Neural cell (in vitro differentiated cells): Measurements from ENCODE around the gene THRSP. TPM values are rescaled to one million over a fixed set of nuclear protein-coding genes. Genes with fewer than 3 reads are reported as not detected.

Experiments
- H2AFZ ChIP-seq: fragments of 200-600, 300-800 bp; sonication (generic), shearing (Covaris generic); 2 replicates; pipeline ENCODE4 v1.6.0; 2014; ENCODE audit warnings: low read depth, mild to moderate bottlenecking, antibody characterized with exemption, low read length, moderate library complexity
- H3F3A ChIP-seq: fragments of 200-600 bp; shearing (Covaris generic); 2 replicates; pipeline ENCODE4 v1.6.1; 2016; ENCODE audit warnings: mild to moderate bottlenecking, moderate library complexity, mixed read lengths, antibody characterized with exemption, low read length; ENCODE audit not compliant: insufficient read depth, poor library complexity, severe bottlenecking
- H3K27ac ChIP-seq: fragments of 200-600, 300-800 bp; sonication (generic), shearing (Covaris generic); 2 replicates; pipeline ENCODE4 v1.5.1; 2014; ENCODE audit warnings: mild to moderate bottlenecking, low read length, moderate library complexity
- H3K27me3 ChIP-seq: fragments of 300-800, 200-600 bp; sonication (generic), shearing (Covaris generic); 2 replicates; pipeline ENCODE4 v1.6.0; 2014; ENCODE audit warnings: mild to moderate bottlenecking, low read depth, low read length, moderate library complexity; ENCODE audit not compliant: insufficient read depth
- H3K36me3 ChIP-seq: fragments of 300-800, 200-600 bp; sonication (generic), shearing (Covaris generic); 2 replicates; pipeline ENCODE4 v1.5.1; 2014; ENCODE audit warnings: mild to moderate bottlenecking, antibody characterized with exemption, low read length, moderate library complexity; ENCODE audit not compliant: insufficient read depth
- H3K4me2 ChIP-seq: fragments of 300-800, 200-600 bp; sonication (generic), shearing (Covaris generic); 2 replicates; pipeline ENCODE4 v1.6.0; 2014; ENCODE audit warnings: mild to moderate bottlenecking, low read length
- H3K4me3 ChIP-seq: fragments of 300-800, 200-600 bp; sonication (generic), shearing (Covaris generic); 2 replicates; pipeline ENCODE4 v1.5.1; 2014; ENCODE audit warnings: mild to moderate bottlenecking, low read length, moderate library complexity
- H3K79me2 ChIP-seq: fragments of 200-600 bp; shearing (Covaris generic); replicated peaks from 2 replicates; pipeline ENCODE4 v1.6.0; 2014; ENCODE audit warnings: mild to moderate bottlenecking, low read length, moderate library complexity; ENCODE audit not compliant: insufficient read depth
- H3K9ac ChIP-seq: fragments of 300-800, 200-600 bp; sonication (generic), shearing (Covaris generic); 2 replicates; pipeline ENCODE4 v1.6.1; 2016; ENCODE audit warnings: mild to moderate bottlenecking, low read length, mixed read lengths
- H3K9me2 ChIP-seq: fragments of 200-600 bp; shearing (Covaris generic); 2 replicates; pipeline ENCODE4 v1.6.1; 2016; ENCODE audit warnings: mild to moderate bottlenecking, low read length, mixed read lengths; ENCODE audit not compliant: insufficient read depth
- H3K9me3 ChIP-seq: fragments of 200-600, 300-800 bp; sonication (generic), shearing (Covaris generic); 2 replicates; pipeline ENCODE4 v1.6.1; 2016; ENCODE audit warnings: mild to moderate bottlenecking, mixed run types, low read length, moderate library complexity, mixed read lengths
- H4K20me1 ChIP-seq: fragments of 200-600 bp; shearing (Covaris generic); 2 replicates; pipeline ENCODE4 v1.6.1; 2016; ENCODE audit warnings: mild to moderate bottlenecking, mixed run types; ENCODE audit not compliant: insufficient read depth
- CTCF ChIP-seq: fragments of 450-650 bp; IDR thresholded peaks from 2 replicates; pipeline ENCODE4 v1.5.1; 2014; ENCODE audit warnings: antibody characterized with exemption, mild to moderate bottlenecking, moderate library complexity; ENCODE audit not compliant: poor library complexity, severe bottlenecking
- EP300 ChIP-seq: fragments of 450-650 bp; conservative IDR thresholded peaks from 2 replicates; pipeline ENCODE4 v1.6.1; 2014; ENCODE audit warnings: antibody characterized with exemption, mild to moderate bottlenecking, moderate library complexity; ENCODE audit not compliant: poor library complexity, severe bottlenecking
- EZH2 ChIP-seq: fragments of 200-600, 300-800 bp; shearing (Covaris generic), sonication (generic); IDR thresholded peaks from 2 replicates; pipeline ENCODE4 v1.6.1; 2014; ENCODE audit warnings: antibody characterized with exemption, low read length, borderline replicate concordance, mild to moderate bottlenecking; ENCODE audit not compliant: insufficient read depth, poor library complexity, severe bottlenecking
- MXI1 ChIP-seq: fragments of 450-650 bp; conservative IDR thresholded peaks from 2 replicates; pipeline ENCODE4 v1.6.1; 2014; ENCODE audit warnings: antibody characterized with exemption, mild to moderate bottlenecking; ENCODE audit not compliant: poor library complexity, severe bottlenecking
- POLR2AphosphoS5 ChIP-seq: IDR thresholded peaks from 2 replicates; pipeline ENCODE4 v1.6.1; 2012
- RAD21 ChIP-seq: fragments of 450-650 bp; conservative IDR thresholded peaks from 2 replicates; pipeline ENCODE4 v1.6.1; 2014; ENCODE audit warnings: antibody characterized with exemption, mild to moderate bottlenecking, moderate library complexity
- REST ChIP-seq: IDR thresholded peaks from 2 replicates; pipeline ENCODE4 v1.6.1; 2012; ENCODE audit warnings: borderline replicate concordance
- SMC3 ChIP-seq: fragments of 450-650 bp; conservative IDR thresholded peaks from 2 replicates; pipeline ENCODE4 v1.6.1; 2014; ENCODE audit warnings: antibody characterized with exemption, mild to moderate bottlenecking, moderate library complexity; ENCODE audit not compliant: poor library complexity
- TAF1 ChIP-seq: IDR thresholded peaks from 2 replicates; pipeline ENCODE4 v1.6.1; 2012; ENCODE audit warnings: low read depth
- polyA plus RNA-seq: library from polyadenylated mRNA; depleted of rRNA; stranded (reverse); fragments of >200 nt; gene quantifications from 2 replicates; pipeline ENCODE4 v1.2.3, GENCODE V29; 2014

The THRSP gene
- polyA plus RNA-seq, 1 donor from 2014 or later: not detected

DNA sequence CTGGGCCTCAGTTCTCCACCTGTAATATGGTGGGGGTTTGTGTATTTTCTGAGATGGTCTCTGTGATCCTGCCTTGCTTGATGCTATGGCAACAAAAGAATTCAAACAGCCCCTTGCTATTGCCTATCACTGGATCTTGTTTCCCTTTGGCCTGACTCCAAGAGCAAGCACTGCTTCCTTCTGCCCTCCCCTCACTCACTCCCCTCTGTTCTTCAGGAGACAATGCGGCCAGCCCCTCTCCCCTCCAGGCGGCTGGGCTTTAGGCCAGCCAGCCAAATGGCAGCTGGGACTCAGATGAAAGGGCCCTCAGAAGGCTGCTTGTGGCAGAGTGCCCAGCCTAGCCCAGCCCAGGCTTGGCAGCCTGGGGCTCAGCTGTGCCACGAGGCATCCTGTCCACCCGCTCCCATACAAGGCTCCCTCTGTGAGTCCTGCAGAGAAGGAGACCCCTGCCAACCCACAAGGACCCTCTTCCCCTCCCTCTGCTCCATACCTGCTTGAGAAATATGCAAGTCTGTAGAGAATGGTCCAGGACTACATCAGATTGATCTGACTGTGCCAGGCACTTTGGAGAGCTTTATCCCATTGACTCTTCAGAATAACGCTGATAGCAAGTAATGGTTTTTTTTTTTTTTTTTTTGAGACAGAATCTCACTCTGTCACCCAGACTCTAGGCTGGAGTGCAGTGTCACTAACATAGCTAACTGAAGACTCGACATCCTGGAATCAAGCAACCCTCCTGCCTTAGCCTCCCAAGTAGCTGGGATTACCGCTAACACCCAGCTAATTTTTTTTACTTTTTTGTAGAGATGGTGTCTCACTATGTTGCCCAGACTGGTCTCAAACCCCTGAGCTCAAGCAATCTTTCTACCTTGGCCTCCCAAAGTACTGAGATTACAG is 33.0 kb upstream of the THRSP start:
- Histone ChIP-seq H3K9me2 (no peaks in the 10 kb centered on the region), H2AFZ (no peak overlapping the region), H3F3A (no peaks in the 10 kb centered on the region), H3K4me3 (no peak overlapping the region), H4K20me1 (no peaks in the 10 kb centered on the region), H3K4me2 (no peak overlapping the region), H3K9me3 (no peaks in the 10 kb centered on the region), H3K9ac (no peak overlapping the region), H3K79me2 (no peaks in the 10 kb centered on the region), H3K27ac (no peak overlapping the region), H3K27me3 (no peaks in the 10 kb centered on the region), H3K36me3 (no peaks in the 10 kb centered on the region)
- TF ChIP-seq MXI1: no peak
- no peak for TF ChIP-seq REST
- TF ChIP-seq CTCF: no peak
- TF ChIP-seq RAD21: no peak
- no peak for TF ChIP-seq EZH2
- TF ChIP-seq POLR2AphosphoS5: no peak
- no peak for TF ChIP-seq EP300
- TF ChIP-seq SMC3: no peak
- no peak for TF ChIP-seq TAF1

DNA sequence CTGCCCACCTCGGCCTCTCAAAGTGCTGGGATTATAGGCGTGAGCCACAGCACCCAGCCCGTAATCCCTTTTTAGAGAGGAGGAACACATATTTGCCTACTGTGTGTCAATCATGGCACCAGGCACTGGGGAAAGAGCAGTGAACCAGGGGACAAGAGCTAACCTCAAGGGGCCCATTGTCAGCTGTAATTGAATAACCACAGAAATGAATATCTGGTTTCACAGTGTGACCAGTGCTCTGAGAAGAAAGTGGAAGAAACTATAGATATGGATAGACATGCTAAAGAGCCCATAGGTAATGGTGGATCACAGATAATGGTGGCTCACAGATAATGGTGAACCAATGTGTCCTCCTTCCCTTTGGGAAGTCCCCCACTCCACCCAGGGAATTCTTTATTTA is 32.0 kb upstream of the THRSP start:
- no peaks in the 10 kb centered on the region for H3K9me2 ChIP-seq
- H3K4me3 ChIP-seq: no peak overlapping the region
- no peaks in the 10 kb centered on the region for H3K36me3 ChIP-seq
- no peaks in the 10 kb centered on the region for H3K79me2 ChIP-seq
- no peak overlapping the region for H3K9ac ChIP-seq
- no peak overlapping the region for H2AFZ ChIP-seq
- H3K27me3 ChIP-seq: no peaks in the 10 kb centered on the region
- no peaks in the 10 kb centered on the region for H3K9me3 ChIP-seq
- no peak overlapping the region for H3K27ac ChIP-seq
- no peak for TF ChIP-seq MXI1
- no peak for TF ChIP-seq TAF1
- TF ChIP-seq REST: no peak
- no peak for TF ChIP-seq POLR2AphosphoS5
- TF ChIP-seq CTCF: no peak
- TF ChIP-seq EZH2: no peak
- no peak for TF ChIP-seq RAD21
- no peak for TF ChIP-seq SMC3
- no peak for TF ChIP-seq EP300
- no peaks in the 10 kb centered on the region for H4K20me1 ChIP-seq
- H3F3A ChIP-seq: no peaks in the 10 kb centered on the region
- no peak overlapping the region for H3K4me2 ChIP-seq
